GM20000 (cell line): ENCODE results near the gene ZSCAN5A.
"Not testable (repeated sequence)": the region's sequence is repeated elsewhere in the genome, so short reads cannot be mapped to it uniquely, and the experiment has no call there.

Experiments used
- DNase-seq: peaks from one replicate; pipeline ENCODE4 v3.0.0; 2012; ENCODE audit warnings: low spot score
- TF ChIP-seq, protein P1 (sequence below): IDR thresholded peaks from 2 replicates; pipeline ENCODE4 v1.5.1; 2012; ENCODE audit warnings: mild to moderate bottlenecking, control low read depth; ENCODE audit errors: extremely low read depth, missing control alignments

Gene ZSCAN5A

DNA sequence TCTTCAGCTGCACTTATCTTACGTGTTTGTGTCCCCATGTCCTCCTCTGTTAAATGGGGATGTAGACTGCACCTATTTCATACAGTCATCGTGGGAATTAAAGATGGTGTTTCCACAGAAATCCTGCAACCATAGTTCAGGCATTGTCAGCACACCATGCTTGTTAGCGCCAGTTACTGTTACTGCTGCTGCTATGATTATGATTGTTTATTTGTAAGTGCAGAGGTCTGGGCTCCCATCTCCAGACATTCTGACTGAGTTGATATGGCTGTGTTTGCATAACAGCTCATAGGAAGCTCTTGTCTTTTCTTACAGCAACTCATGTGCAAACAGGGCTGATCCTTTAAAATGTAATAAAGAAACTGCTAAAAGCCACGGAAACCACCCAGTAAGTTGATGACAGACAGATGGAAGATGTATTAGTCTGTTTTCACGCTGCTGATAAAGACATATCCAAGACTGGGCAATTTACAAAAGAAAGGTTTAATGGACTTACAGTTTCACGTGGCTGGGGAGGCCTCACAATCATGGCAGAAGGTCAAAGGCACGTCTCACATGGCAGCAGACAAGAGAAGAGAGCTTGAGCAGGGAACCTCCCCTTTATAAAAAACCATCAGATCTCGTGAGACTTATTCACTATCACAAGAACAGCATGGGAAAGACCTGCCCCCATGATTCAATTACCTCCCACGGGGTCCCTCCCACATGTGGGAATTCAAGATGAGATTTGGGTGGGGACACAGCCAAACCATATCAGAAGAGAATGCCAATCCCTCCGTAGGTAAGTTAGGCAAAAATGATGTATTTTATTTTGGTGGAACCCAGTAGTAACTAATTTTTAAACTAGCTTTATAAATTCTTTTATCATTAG lies 1.6 kb downstream of the ZSCAN5A start:
- DNase-seq, result no peak
- TF ChIP-seq, protein P1, sequence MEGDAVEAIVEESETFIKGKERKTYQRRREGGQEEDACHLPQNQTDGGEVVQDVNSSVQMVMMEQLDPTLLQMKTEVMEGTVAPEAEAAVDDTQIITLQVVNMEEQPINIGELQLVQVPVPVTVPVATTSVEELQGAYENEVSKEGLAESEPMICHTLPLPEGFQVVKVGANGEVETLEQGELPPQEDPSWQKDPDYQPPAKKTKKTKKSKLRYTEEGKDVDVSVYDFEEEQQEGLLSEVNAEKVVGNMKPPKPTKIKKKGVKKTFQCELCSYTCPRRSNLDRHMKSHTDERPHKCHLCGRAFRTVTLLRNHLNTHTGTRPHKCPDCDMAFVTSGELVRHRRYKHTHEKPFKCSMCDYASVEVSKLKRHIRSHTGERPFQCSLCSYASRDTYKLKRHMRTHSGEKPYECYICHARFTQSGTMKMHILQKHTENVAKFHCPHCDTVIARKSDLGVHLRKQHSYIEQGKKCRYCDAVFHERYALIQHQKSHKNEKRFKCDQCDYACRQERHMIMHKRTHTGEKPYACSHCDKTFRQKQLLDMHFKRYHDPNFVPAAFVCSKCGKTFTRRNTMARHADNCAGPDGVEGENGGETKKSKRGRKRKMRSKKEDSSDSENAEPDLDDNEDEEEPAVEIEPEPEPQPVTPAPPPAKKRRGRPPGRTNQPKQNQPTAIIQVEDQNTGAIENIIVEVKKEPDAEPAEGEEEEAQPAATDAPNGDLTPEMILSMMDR, result no peak

DNA sequence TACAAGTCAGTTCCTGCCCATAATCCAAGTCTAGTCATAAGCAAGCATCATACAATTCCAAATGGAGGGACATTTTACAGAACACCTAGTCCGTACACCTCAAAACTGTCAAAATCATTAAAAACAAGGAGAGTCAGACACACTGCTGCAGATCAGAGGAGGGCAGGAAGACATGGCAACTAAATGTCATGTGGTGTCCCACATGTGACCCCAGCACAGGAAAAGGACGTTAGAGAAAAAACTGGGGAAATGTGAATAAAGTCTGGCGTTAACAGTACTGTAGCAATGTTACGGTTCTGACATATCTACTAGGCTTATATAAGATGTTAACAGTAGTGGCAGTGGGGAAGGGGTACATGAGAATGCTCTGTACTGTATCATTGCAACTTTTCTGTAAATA lies 2.3 kb downstream of the ZSCAN5A start:
- DNase-seq, result no peak

DNA sequence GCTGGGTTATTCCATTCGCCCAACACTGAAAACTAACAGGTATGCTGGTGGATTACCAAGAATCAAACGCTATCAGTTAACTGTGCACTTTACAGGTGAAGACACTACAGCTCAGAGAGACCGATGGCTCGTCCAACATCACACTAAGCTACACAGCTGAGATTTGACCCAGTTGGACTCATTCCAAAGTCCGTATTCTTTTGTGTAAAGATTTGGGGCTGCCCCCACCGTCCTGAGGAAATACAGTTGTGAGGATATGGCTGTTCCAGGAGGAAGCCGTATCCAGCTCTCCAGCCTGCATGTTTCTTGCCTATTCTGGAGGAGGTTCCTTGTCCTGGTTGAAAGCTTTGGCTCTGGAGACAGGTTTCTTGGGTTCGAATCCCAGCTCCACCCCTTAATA lies 4.2 kb downstream of the ZSCAN5A start:
- DNase-seq, result no peak
- TF ChIP-seq, protein P1, result no peak

More for the DNA sequence above, 2.3 kb downstream of the ZSCAN5A start:
- TF ChIP-seq, protein P1, result no peak

DNA sequence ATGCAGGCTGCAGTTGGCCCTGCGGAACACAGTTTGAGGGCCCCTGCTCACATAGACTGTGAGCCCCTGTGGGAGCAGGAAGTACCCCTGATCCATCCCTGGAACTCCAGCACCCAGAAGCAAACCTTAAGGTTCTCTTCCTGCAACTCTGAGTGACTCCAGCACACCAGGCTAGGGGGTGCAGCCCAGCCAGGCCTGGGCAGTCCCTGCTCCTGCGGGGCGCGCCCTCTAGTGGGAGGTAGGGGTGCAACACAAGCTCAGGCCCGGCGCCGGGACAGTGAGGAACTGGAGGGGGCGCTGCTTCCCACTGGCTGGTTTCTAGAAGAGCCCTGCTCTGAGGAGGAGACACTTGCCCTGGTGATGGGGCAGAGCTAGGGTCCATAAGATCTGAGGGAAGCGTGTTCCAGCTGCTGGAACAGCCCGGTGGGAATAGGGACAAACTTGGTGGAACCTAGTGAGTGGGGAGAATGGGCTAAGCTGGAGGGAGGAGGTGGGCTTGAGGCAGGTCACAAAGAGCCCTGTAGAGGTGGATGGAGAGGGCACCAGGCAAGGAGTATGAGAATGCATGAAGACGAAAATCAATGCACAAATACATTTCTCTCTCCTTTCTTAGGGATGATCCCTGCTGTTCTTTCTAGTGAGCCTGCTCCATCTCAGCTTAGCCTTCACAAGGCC lies 5.0 kb downstream of the ZSCAN5A start:
- peak; percentile 40 for DNase-seq
- TF ChIP-seq, protein P1, result peak; percentile 86

DNA sequence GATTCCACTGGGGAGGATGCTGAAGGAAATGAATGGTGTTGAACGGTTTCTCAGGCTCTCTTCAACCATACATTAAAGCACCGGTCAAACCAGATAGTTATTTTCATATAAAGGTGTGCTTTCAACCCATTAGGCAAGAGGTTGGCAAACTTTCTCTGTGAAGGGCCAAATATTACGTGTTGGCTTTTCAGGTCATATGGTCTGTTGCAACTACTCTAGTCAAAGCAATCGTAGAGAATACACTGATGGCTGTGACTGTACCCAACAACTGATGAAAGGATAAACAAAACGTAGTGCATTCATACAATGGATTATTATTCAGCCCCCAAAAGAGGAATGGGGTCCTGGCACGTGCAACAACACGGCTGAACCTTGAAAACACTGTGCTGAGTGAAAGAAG lies 5.8 kb downstream of the ZSCAN5A start:
- TF ChIP-seq, protein P1, result no peak
- DNase-seq, result no peak

DNA sequence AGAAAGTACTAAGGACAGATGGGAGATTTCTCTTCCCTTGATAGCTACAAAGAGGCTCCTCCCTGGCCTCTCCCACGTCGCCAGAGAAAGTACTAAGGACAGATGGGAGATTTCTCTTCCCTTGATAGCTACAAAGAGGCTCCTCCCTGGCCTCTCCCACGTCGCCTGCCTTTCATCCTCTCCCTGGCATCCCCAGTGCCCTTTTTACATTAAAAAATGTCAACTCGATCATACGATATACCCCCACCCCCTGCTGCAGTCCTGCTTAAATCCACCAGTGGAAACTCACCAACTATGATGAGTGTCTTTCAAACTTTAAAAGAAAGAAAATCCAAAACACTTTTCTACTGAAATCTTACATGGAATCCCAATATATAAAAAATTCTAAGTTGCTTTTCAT lies 7.6 kb downstream of the ZSCAN5A start:
- not testable (repeated sequence) for DNase-seq

DNA sequence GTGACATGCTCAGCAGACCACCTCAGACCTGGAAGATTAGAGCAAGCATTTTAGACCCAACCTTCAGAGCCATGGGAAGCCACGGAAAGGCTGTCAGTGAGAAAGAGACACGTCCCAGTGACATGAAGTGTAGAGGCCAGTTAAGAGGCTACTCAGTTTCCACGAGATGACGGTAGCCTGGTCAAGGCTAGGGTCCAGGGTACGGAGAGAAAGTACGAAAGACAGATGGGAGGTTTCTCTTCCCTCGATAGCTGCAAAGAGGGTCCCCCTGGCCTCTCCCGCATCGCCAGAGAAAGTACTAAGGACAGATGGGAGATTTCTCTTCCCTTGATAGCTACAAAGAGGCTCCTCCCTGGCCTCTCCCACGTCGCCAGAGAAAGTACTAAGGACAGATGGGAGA lies 8.6 kb downstream of the ZSCAN5A start:
- TF ChIP-seq, protein P1, result no peak
- DNase-seq, result no peak

DNA sequence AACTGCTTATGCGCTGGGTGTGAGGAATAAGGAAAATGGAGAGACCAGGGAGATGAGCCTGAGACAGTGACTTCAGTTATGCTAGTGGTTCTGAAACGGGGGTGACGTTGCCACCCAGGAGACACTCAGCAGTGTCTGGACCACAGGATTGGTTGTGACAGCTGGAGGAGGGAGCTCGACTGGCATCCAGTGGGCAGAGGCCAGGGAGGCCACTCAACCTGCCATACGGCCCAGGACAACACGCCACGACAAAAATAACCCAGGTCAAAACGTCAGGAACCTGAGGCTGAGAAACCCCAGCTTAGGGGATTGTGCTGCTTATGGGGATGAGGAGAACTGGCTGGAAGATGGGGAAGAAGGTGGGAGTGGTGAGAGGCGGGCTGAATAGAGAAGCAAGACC lies 10.4 kb downstream of the ZSCAN5A start:
- TF ChIP-seq, protein P1, result no peak
- DNase-seq, result no peak
